Effector memory CD8-positive, alpha-beta T cell (primary cell): ENCODE measurements around the gene SEMA5B.
A peak's percentile ranks its signal among the peaks of the same experiment; 100 is the strongest.

Experiments used
- ATAC-seq: fragments of 150-1000 bp; cut with Tn5 transposase; replicated peaks from 2 replicates; pipeline ENCODE4 v1.10.0; 2021; ENCODE audit warnings: mild to moderate bottlenecking, moderate library complexity
- DNase-seq, 3 experiments: peaks; one replicate each; pipeline ENCODE4 v3.0.0; 2021
- H3K27ac Mint-ChIP-seq, 2 donors: one replicate each; pipeline ENCODE4 v1.8.0; 2022; ENCODE audit warnings: mild to moderate bottlenecking in 2 of 2, mixed read lengths in 2 of 2, moderate library complexity in 2 of 2
- H3K27me3 Mint-ChIP-seq, 2 donors: one replicate each; pipeline ENCODE4 v1.8.0; 2022; ENCODE audit warnings: mixed read lengths in 2 of 2
- H3K36me3 Mint-ChIP-seq: one replicate; pipeline ENCODE4 v1.8.0; 2022; ENCODE audit warnings: mild to moderate bottlenecking, moderate library complexity, mixed read lengths; ENCODE audit not compliant: insufficient read depth
- H3K4me1 Mint-ChIP-seq, 2 donors: one replicate each; pipeline ENCODE4 v1.8.0; 2022; ENCODE audit warnings: low read depth in 2 of 2, mixed read lengths in 2 of 2
- H3K4me3 Mint-ChIP-seq, 2 donors: one replicate each; pipeline ENCODE4 v1.8.0; 2022; ENCODE audit warnings: mild to moderate bottlenecking in 2 of 2, mixed read lengths in 2 of 2, moderate library complexity in 2 of 2
- H3K9me3 Mint-ChIP-seq, 2 donors: one replicate each; pipeline ENCODE4 v1.8.0; 2022; ENCODE audit warnings: mixed read lengths in 2 of 2
- total RNA-seq, 9 experiments: gene quantifications; one replicate each; lab custom pipeline; 2026; lab: John Stamatoyannopoulos, UW

Gene SEMA5B
- total RNA-seq: 0 to 0.49 (median 0) reads per million in 9 experiments

DNA sequence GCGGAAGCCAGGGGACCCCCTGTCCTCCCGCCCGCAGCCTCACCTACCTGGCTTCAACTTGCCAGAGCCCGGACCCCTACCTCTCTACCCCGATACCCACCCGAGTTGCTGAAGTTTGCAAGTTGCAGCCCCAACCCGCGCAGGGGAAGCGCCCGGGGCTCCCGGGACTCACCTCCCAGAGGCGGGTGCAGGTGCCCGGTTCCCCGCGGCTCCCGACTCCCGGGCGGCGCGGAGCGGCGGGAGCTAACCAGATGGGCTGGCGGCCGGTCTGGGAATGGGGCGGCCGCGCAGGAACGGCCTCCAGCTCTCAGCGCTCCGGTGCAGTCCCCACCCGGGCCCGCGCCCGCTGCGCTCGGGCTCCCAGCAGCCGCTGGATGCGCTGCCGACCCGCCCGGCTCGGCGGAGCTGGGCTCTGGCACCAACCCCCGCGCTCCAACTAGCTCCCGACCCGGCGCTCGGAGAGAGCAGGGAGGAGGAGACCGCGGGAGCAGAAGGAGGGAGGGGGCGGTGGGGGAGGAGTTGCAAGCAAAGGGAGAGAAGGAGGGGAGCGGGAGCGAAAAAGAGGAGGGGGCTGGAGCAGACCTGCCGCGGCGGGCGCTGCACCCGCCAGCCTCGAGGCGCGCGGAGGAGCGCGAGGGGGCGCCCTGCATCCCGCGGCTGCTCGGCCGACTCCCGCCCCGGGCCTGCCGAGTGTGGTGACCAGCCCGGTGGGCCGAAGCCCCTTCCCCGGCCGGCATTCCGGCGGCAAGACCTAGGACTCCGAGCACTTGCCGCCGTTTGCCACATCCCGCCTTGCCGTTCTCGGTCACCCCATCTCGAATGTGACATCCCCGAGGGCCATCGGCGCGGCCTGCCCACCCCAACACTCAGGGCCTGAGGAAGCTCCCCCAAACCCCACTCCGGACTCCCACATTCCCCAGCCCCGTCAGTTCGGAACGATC lies at the start of gene SEMA5B:
Gene SEMA5B (minus strand): TSS at position 472 of the 941 bp plus-strand sequence. CDS start 66,500 bp downstream, outside the sequence.
- H3K9me3 Mint-ChIP-seq: no peaks in the 10 kb centered on the region
- peak within 1 kb of the TSS; percentile 66 to 75 for H3K4me3 Mint-ChIP-seq
- H3K27ac Mint-ChIP-seq: no peak within 1 kb of the TSS
- peak; percentile 52 for ATAC-seq
- peaks cover 45 to 46% of the 10 kb centered on the region in 2 donors for H3K27me3 Mint-ChIP-seq
- DNase-seq: peak in 2 of 3 experiments; percentile 5 to 16
- no peaks in the 10 kb centered on the region for H3K36me3 Mint-ChIP-seq
- H3K4me1 Mint-ChIP-seq: peaks cover 10 to 12% of the 10 kb centered on the region in 2 donors

GRCh38 chr3:123076496-123077418 lies 49.2 kb upstream of the SEMA5B start:
- Mint-ChIP-seq H3K36me3 (no peaks in the 10 kb centered on the region), H3K4me1 (peaks cover 0 to 8% of the 10 kb centered on the region in 2 donors), H3K9me3 (no peaks in the 10 kb centered on the region), H3K4me3 (no peak overlapping the region), H3K27ac (no peak overlapping the region), H3K27me3 (no peaks in the 10 kb centered on the region)
- DNase-seq: no peak
- ATAC-seq: no peak

- no peak overlapping the region for H3K27ac Mint-ChIP-seq
Observed at GRCh38 chr3:123076112-123076495, 48.5 kb upstream of the SEMA5B start.

DNA sequence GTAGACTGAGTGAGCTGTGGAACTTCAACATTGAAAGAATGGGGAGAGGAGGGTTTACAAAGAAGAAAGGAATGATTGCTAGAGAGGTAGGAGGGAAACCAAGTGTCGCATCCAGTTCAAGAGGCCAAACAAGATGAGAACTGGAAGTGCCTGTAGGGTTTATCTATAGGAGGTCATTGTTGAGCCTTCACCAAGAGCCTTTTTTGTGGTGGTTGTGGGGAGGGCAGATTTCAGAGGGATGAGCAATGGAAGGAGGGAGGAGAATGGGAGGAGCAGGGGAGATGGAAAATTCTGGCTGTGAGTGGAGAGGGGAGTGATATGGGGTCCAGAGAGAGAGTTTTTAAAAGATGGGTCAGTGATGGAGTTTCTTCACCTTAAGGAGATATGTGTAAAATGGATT lies 47.8 kb upstream of the SEMA5B start:
- no peaks in the 10 kb centered on the region for H3K36me3 Mint-ChIP-seq
- ATAC-seq (no peak), DNase-seq (no peak)
- H3K27ac Mint-ChIP-seq: no peak overlapping the region
- H3K4me1 Mint-ChIP-seq: peaks cover 0 to 5% of the 10 kb centered on the region in 2 donors
- no peak overlapping the region for H3K4me3 Mint-ChIP-seq
- no peaks in the 10 kb centered on the region for H3K27me3 Mint-ChIP-seq
- no peaks in the 10 kb centered on the region for H3K9me3 Mint-ChIP-seq

More at GRCh38 chr3:123076112-123076495, 48.5 kb upstream of the SEMA5B start:
- no peak for DNase-seq
- H3K4me3 Mint-ChIP-seq: no peak overlapping the region
- no peak for ATAC-seq
- no peaks in the 10 kb centered on the region for H3K36me3 Mint-ChIP-seq
- no peaks in the 10 kb centered on the region for H3K9me3 Mint-ChIP-seq
- no peaks in the 10 kb centered on the region for H3K27me3 Mint-ChIP-seq
- peaks cover 0 to 5% of the 10 kb centered on the region in 2 donors for H3K4me1 Mint-ChIP-seq

- peaks cover 5 to 15% of the 10 kb centered on the region in 2 donors for H3K4me1 Mint-ChIP-seq
- DNase-seq (no peak), ATAC-seq (no peak)
- no peak overlapping the region for H3K27ac Mint-ChIP-seq
- H3K36me3 Mint-ChIP-seq: no peaks in the 10 kb centered on the region
- H3K9me3 Mint-ChIP-seq: no peaks in the 10 kb centered on the region
- H3K4me3 Mint-ChIP-seq: no peak overlapping the region
- H3K27me3 Mint-ChIP-seq: no peaks in the 10 kb centered on the region
Observed at GRCh38 chr3:123072564-123072963, 45.0 kb upstream of the SEMA5B start.

GRCh38 chr3:123072152-123072551 lies 44.6 kb upstream of the SEMA5B start:
- no peak for DNase-seq
- peaks cover 5 to 15% of the 10 kb centered on the region in 2 donors for H3K4me1 Mint-ChIP-seq

DNA sequence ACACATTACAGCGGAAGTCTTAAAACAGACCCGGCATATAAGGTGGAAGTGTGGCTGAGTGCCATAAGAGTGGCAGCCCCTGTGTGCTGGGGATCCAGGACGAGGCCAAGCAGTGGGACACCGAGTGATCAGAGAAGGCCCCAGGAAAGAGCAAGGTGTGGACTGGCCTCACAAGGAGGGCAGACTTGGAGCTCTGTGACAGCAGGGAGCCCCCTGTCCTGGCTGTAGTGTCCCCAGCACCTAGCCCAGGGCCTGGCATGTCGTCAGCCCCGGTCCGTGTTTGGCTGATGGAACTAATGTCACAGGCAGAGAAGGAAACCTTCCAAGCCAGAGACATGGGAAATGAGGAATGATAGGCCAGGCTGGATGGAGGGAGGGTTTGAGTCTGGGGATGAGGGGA lies 44.0 kb upstream of the SEMA5B start:
- no peak for ATAC-seq
- Mint-ChIP-seq H3K4me1 (peaks cover 5 to 17% of the 10 kb centered on the region in 2 donors), H3K27ac (no peak overlapping the region), H3K4me3 (no peak overlapping the region), H3K27me3 (no peaks in the 10 kb centered on the region), H3K36me3 (no peaks in the 10 kb centered on the region), H3K9me3 (no peaks in the 10 kb centered on the region)
- no peak for DNase-seq

More at GRCh38 chr3:123072152-123072551, 44.6 kb upstream of the SEMA5B start:
- H3K36me3 Mint-ChIP-seq: no peaks in the 10 kb centered on the region
- no peak for ATAC-seq
- H3K9me3 Mint-ChIP-seq: no peaks in the 10 kb centered on the region
- no peak overlapping the region for H3K4me3 Mint-ChIP-seq
- no peaks in the 10 kb centered on the region for H3K27me3 Mint-ChIP-seq
- no peak overlapping the region for H3K27ac Mint-ChIP-seq

DNA sequence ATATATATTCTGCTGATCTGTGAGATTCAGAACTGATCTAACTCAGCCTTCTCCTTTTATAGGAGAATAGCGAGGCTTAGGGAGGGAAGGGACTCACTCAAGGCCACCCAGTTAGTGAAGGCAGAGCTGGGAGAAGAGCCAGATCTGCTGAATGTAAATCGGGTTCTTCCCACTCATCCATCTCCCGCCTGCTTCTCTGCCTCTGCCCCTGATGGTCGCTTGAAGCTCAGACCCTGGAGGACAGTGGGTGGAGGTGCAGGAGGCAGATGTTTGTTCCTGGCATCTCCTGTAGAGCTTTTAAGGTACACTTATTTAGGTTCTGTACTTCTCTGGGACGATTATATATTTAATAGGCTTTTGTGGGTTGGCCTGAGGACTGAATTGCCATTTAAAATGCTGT lies 43.6 kb upstream of the SEMA5B start:
- Mint-ChIP-seq H3K36me3 (no peaks in the 10 kb centered on the region), H3K9me3 (no peaks in the 10 kb centered on the region), H3K4me1 (peaks cover 5 to 17% of the 10 kb centered on the region in 2 donors), H3K4me3 (no peak overlapping the region), H3K27me3 (no peaks in the 10 kb centered on the region), H3K27ac (no peak overlapping the region)
- no peak for DNase-seq
- no peak for ATAC-seq

DNA sequence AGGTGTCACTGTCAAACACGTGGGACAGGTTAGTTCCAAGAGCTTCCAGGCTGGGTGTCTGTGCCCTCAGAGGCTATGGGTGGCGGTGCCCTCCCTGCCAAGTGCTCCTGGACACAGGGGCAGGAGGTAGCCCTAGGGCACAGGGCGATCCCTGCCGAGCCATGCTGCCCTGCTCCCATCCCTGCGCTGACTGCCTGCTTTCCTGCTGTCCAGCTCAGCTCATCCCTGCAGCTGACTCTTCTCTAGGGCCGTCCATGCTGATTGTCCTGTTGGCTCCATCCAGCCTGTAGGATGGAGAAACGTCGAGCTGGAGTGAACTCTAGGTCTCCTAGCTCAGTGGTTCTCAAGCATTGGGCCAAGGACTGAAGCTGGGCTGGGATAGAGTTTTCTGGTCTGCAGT lies 42.9 kb upstream of the SEMA5B start:
- Mint-ChIP-seq H3K4me1 (peaks cover 5 to 17% of the 10 kb centered on the region in 2 donors), H3K4me3 (no peak overlapping the region), H3K9me3 (no peaks in the 10 kb centered on the region), H3K27ac (no peak overlapping the region), H3K36me3 (no peaks in the 10 kb centered on the region), H3K27me3 (no peaks in the 10 kb centered on the region)
- no peak for DNase-seq
- ATAC-seq: no peak

- Mint-ChIP-seq H3K4me3 (peak overlapping the region; percentile 72 to 76), H3K4me1 (peaks cover 5 to 17% of the 10 kb centered on the region in 2 donors), H3K27ac (no peak overlapping the region), H3K9me3 (no peaks in the 10 kb centered on the region), H3K27me3 (no peaks in the 10 kb centered on the region), H3K36me3 (no peaks in the 10 kb centered on the region)
- ATAC-seq (no peak), DNase-seq (no peak)
Observed at GRCh38 chr3:123068601-123069381, 41.2 kb upstream of the SEMA5B start.

DNA sequence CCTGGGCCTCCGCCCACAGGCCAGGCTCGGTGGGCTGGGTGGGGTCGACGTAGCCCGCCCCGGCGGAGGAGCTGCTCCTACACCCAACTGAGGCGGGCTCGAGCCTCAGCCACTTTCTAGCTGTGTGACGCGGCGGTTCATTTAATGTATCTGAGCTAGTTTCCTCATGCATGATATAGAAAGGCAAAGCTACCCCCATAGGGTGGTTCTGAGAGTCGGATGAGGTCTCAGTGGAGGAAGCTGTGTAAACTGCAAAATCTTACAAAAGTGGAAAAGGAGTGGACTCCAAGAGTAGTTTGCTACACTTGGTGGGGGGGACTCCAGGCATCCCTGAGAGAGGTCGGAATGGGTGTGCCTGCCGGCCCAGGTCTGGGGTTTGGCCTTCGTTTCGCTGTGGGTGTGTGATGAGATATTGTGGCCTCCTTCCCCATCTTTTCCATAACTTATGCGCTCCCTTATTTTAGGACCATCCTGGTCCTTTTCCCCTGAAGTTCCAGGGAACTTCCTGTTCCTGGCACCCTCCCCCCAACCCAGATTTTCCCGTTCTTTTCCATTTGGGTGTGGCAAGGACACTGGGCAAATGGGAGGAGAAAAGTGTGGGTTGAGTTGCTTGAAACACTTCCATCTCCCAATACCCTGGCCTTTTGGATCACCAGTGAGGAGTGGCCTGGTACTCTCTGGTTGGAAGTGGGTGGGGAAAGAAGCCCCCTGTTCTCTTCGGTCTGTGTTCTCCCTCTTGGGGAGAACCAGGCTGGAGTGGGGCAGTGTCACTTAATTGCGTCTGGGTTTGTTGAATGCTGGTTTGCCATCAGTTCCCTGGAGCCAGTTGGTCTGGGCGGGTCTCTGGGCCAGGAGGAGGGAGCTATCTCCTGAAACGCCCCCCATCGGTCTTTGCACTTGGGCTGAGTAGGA lies 40.4 kb upstream of the SEMA5B start:
- Mint-ChIP-seq H3K36me3 (no peaks in the 10 kb centered on the region), H3K9me3 (no peaks in the 10 kb centered on the region), H3K4me1 (peaks cover 5 to 17% of the 10 kb centered on the region in 2 donors), H3K27ac (peak overlapping the region in 1 of 2 donors; percentile 74), H3K27me3 (no peaks in the 10 kb centered on the region), H3K4me3 (peak overlapping the region; percentile 72 to 76)
- ATAC-seq (peak; percentile 37), DNase-seq (no peak)
